ENCODE data around the gene SH3BP4. TPM values are rescaled to one million over a fixed set of nuclear protein-coding genes. Genes with fewer than 3 reads are reported as not detected.

The SH3BP4 gene
- total and polyA plus RNA-seq, 2 of the 13 experiments (the other 11 are each of a cell fraction or from before 2014, with no cell fraction given), result 34.6 to 99.1 TPM

DNA sequence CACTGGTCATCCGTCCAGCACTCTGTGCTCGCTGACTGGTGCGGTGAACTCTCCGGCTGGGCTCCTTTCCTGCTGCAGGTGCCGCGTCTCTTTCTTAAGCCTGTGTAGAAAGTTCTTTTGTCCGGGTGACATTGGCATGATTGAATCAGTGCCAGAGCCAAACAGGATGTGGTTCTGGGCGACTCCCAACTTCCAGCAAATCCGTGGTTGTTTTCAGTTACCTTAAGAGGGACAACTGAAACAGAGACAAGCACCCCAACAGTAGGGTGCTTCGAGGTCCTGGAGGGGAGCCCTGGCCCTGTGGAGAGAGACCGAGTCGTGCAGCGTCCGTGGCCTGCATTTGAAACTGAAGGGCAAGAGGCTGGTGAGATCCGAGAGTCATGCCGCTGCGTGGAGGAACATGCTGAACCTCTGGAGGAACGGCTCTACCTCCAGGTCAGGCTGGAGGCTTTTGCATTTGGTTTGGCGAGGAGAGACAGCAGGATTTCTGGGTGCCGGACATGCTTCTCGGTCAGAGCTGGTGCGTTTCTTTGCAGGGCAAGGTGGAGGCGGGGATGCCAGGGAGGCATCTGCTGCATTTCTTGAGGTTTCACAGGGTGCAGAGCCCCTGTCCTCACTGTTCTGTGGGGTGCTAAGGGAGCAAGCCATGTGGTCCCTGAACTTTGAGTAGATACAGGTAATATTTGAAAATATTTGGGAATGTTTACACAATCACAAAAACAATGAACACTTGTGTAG is 26.8 kb downstream of the SH3BP4 start (continued):
- no peak for TF ChIP-seq ZFP90 (CRISPR knock-in tag; IDR thresholded peaks at IDR 0.05; ENCODE audit: borderline replicate concordance)
- no peak for TF ChIP-seq KMT2B (CRISPR knock-in tag; IDR thresholded peaks at IDR 0.05)
- no peak for TF ChIP-seq ATF7 (IDR thresholded peaks at IDR 0.05)
- TF ChIP-seq ATF7 (CRISPR knock-in tag; IDR thresholded peaks at IDR 0.05), result no peak
- TF ChIP-seq SP4 (CRISPR knock-in tag; IDR thresholded peaks at IDR 0.05), result no peak
- TF ChIP-seq ZNF354B (CRISPR knock-in tag; IDR thresholded peaks at IDR 0.05), result no peak
- no peak for TF ChIP-seq ADNP (CRISPR knock-in tag; IDR thresholded peaks at IDR 0.05)
- TF ChIP-seq HMGXB4 (CRISPR knock-in tag; IDR thresholded peaks at IDR 0.05; ENCODE audit: borderline replicate concordance in 1 of 2, low read depth in 1 of 2), result 0 out of 4 replicates have a peak, but pooled peaks of 1 of the 2 experiments have one; percentile 7
- TF ChIP-seq MED8 (CRISPR knock-in tag; IDR thresholded peaks at IDR 0.05; ENCODE audit: insufficient replicate concordance), result peak; percentile 80
- TF ChIP-seq ZNF12 (CRISPR knock-in tag; IDR thresholded peaks at IDR 0.05), result no peak
- no peak for TF ChIP-seq ZNF737 (CRISPR knock-in tag; IDR thresholded peaks at IDR 0.05; ENCODE audit: borderline replicate concordance)
- TF ChIP-seq CEBPG (CRISPR knock-in tag; IDR thresholded peaks at IDR 0.05), result peak; percentile 23; the same call in 1 of the 2 replicates
- TF ChIP-seq SPEN (CRISPR knock-in tag; IDR thresholded peaks at IDR 0.05; ENCODE audit: low read depth), result no peak
- peak; percentile 36 for TF ChIP-seq U2AF1 (optimal IDR thresholded peaks at IDR 0.05; ENCODE audit: low read depth, low read length)
- TF ChIP-seq, protein P1, sequence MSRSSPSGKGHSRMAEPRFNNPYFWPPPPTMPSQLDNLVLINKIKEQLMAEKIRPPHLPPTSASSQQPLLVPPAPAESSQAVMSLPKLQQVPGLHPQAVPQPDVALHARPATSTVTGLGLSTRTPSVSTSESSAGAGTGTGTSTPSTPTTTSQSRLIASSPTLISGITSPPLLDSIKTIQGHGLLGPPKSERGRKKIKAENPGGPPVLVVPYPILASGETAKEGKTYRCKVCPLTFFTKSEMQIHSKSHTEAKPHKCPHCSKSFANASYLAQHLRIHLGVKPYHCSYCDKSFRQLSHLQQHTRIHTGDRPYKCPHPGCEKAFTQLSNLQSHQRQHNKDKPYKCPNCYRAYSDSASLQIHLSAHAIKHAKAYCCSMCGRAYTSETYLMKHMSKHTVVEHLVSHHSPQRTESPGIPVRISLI (CRISPR knock-in tag; IDR thresholded peaks at IDR 0.05; ENCODE audit: borderline replicate concordance), result no peak
- TF ChIP-seq ZNF788 (CRISPR knock-in tag; IDR thresholded peaks at IDR 0.05; ENCODE audit: borderline replicate concordance), result no peak
- TF ChIP-seq, protein P2, sequence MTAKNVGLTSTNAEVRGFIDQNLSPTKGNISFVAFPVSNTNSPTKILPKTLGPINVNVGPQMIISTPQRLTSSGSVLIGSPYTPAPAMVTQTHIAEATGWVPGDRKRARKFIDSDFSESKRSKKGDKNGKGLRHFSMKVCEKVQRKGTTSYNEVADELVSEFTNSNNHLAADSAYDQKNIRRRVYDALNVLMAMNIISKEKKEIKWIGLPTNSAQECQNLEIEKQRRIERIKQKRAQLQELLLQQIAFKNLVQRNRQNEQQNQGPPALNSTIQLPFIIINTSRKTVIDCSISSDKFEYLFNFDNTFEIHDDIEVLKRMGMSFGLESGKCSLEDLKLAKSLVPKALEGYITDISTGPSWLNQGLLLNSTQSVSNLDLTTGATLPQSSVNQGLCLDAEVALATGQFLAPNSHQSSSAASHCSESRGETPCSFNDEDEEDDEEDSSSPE (CRISPR knock-in tag; IDR thresholded peaks at IDR 0.05), result no peak
- TF ChIP-seq KDM3A (CRISPR knock-in tag; IDR thresholded peaks at IDR 0.05; ENCODE audit: low read depth), result peak; percentile 56; the same call in 1 of the 2 replicates
- TF ChIP-seq ZNF746 (CRISPR knock-in tag; IDR thresholded peaks at IDR 0.05), result no peak
- peak; percentile 31; the same call in 1 of the 2 replicates for TF ChIP-seq MXD4 (CRISPR knock-in tag; IDR thresholded peaks at IDR 0.05)
- no peak for TF ChIP-seq LCORL (IDR thresholded peaks at IDR 0.05)
- peak; percentile 76; the same call in 1 of the 2 replicates for TF ChIP-seq LCORL (CRISPR knock-in tag; IDR thresholded peaks at IDR 0.05)
- TF ChIP-seq STAT5B (CRISPR knock-in tag; IDR thresholded peaks at IDR 0.05), result no peak
- TF ChIP-seq ZNF709 (CRISPR knock-in tag; IDR thresholded peaks at IDR 0.05), result no peak
- 0 out of 2 replicates have a peak, but pooled peaks have one; percentile 73 for TF ChIP-seq NR0B2 (CRISPR knock-in tag; IDR thresholded peaks at IDR 0.05)

All from HepG2 (cell line).